ENCODE results near the gene DPYD.

DNA sequence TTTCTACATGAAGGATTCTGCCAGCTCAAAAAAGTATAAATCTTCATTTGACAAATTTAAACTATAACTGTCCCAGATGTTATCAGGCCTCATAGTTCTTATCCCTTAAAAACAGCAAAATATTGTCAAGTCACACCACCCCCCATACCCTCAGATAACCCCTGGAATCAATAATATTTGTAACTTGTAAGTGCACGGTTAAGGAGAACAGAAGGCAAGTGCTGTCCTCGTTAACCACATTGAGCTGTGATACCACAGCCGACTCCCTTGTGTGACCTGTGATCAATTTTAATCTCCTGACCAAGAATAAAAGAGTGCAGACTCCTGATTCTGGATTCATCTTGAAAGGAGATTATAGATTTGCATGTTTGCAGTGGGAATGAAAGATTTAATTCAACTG is 310.7 kb downstream of the DPYD start:
- TF ChIP-seq, protein P1, sequence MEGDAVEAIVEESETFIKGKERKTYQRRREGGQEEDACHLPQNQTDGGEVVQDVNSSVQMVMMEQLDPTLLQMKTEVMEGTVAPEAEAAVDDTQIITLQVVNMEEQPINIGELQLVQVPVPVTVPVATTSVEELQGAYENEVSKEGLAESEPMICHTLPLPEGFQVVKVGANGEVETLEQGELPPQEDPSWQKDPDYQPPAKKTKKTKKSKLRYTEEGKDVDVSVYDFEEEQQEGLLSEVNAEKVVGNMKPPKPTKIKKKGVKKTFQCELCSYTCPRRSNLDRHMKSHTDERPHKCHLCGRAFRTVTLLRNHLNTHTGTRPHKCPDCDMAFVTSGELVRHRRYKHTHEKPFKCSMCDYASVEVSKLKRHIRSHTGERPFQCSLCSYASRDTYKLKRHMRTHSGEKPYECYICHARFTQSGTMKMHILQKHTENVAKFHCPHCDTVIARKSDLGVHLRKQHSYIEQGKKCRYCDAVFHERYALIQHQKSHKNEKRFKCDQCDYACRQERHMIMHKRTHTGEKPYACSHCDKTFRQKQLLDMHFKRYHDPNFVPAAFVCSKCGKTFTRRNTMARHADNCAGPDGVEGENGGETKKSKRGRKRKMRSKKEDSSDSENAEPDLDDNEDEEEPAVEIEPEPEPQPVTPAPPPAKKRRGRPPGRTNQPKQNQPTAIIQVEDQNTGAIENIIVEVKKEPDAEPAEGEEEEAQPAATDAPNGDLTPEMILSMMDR (IDR thresholded peaks at IDR 0.05; ENCODE audit: low read length) = no peak
- TF ChIP-seq EZH2 (optimal IDR thresholded peaks at IDR 0.05; ENCODE audit: low read depth, low read length) = no peak
- TF ChIP-seq EZH2phosphoT487 (IDR thresholded peaks at IDR 0.05; ENCODE audit: low read length) = no peak
